Endothelial cell of umbilical vein (primary cell): Measurements from ENCODE around the gene TENT5C. TPM values are rescaled to one million over a fixed set of nuclear protein-coding genes. Genes with fewer than 3 reads are reported as not detected.

Experiments used
- BruUV-seq: library from RNA; stranded (reverse); fragments of 400-500 nt; replicated peaks from 2 replicates; lab custom pipeline; 2021; lab: Mats Ljungman, UMichigan
- CTCF ChIA-PET: fragments of 300-600, 350-600 bp; sonication (Branson Sonifier 250); formaldehyde crosslinking; loops from one replicate; lab custom pipeline; 2021; ENCODE audit warnings: antibody characterized with exemption, inconsistent platforms; lab: Charles Lee
- POLR2A ChIA-PET: fragments of 300-600, 350-600 bp; sonication (Branson Sonifier 250); formaldehyde crosslinking; loops from one replicate; lab custom pipeline; 2021; ENCODE audit warnings: antibody characterized with exemption, inconsistent platforms; lab: Charles Lee
- DNase-seq: peaks from one replicate; pipeline ENCODE4 v3.0.0-alpha.2; 2011; ENCODE audit warnings: low read depth, low spot score
- FAIRE-seq: peaks from 2 replicates; lab custom pipeline; 2011; peaks lifted over from hg19 to GRCh38; lab: Jason Lieb, UNC
- H2AFZ ChIP-seq: 2 replicates; pipeline ENCODE4 v1.6.0; 2012; ENCODE audit warnings: low read depth, low read length, control low read depth, inconsistent platforms
- H3K27ac ChIP-seq: 2 replicates; pipeline ENCODE4 v1.5.1; 2011; ENCODE audit warnings: low read depth, mild to moderate bottlenecking, control low read depth, low read length, moderate library complexity; ENCODE audit not compliant: insufficient read depth
- H3K27me3 ChIP-seq, 2 experiments: 2 replicates each; pipeline versions ENCODE4 v1.6.0 to v1.6.1; 2011; ENCODE audit warnings: low read length in 2 of 2, mixed read lengths in 1 of 2; ENCODE audit not compliant: control insufficient read depth in 2 of 2, insufficient read depth in 2 of 2
- H3K36me3 ChIP-seq, 2 experiments: 2 replicates in 1 of 2; 3 replicates in 1 of 2; pipeline ENCODE4 v1.5.1; 2011; ENCODE audit warnings: low read length in 2 of 2, mild to moderate bottlenecking in 1 of 2, moderate library complexity in 1 of 2; ENCODE audit not compliant: control insufficient read depth in 2 of 2, insufficient read depth in 2 of 2; ENCODE audit errors: extremely low read depth in 1 of 2
- H3K4me1 ChIP-seq: 3 replicates; pipeline ENCODE4 v1.5.1; 2011; ENCODE audit warnings: mild to moderate bottlenecking, low read length; ENCODE audit not compliant: control insufficient read depth, insufficient read depth; ENCODE audit errors: extremely low read depth
- H3K4me2 ChIP-seq: 2 replicates; pipeline ENCODE4 v1.6.1; 2011; ENCODE audit warnings: low read length, control low read depth, mixed read lengths; ENCODE audit not compliant: insufficient read depth
- H3K4me3 ChIP-seq, 3 experiments: fragments of 200-600 bp in 1 of 3; sonication (generic), shearing (Covaris generic) in 1 of 3; replicated peaks in 1 of 3; 2 replicates each; pipeline ENCODE4 v1.5.1; 2011 to 2016; ENCODE audit warnings: control low read depth in 3 of 3, low read length in 3 of 3, mild to moderate bottlenecking in 2 of 3, inconsistent platforms in 1 of 3, low read depth in 1 of 3, moderate library complexity in 1 of 3; ENCODE audit not compliant: insufficient read depth in 1 of 3
- H3K79me2 ChIP-seq: 2 replicates; pipeline ENCODE4 v1.6.0; 2012; ENCODE audit warnings: low read length, inconsistent platforms; ENCODE audit not compliant: control insufficient read depth, insufficient read depth
- H3K9ac ChIP-seq: replicated peaks from 2 replicates; pipeline ENCODE3; 2011; ENCODE audit warnings: low read length, control low read depth; ENCODE audit not compliant: insufficient read depth; ENCODE audit errors: extremely low read depth
- H3K9me1 ChIP-seq: replicated peaks from 3 replicates; pipeline ENCODE4 v1.6.0; 2011; ENCODE audit warnings: mild to moderate bottlenecking, low read length; ENCODE audit not compliant: control insufficient read depth, insufficient read depth; ENCODE audit errors: extremely low read depth
- H3K9me3 ChIP-seq: replicated peaks from 2 replicates; pipeline ENCODE4 v1.5.1; 2012; ENCODE audit warnings: low read length, inconsistent platforms; ENCODE audit not compliant: control insufficient read depth, insufficient read depth
- H4K20me1 ChIP-seq: replicated peaks from 2 replicates; pipeline ENCODE3; 2011; ENCODE audit warnings: mild to moderate bottlenecking, low read length; ENCODE audit not compliant: control insufficient read depth, insufficient read depth; ENCODE audit errors: extremely low read depth
- EZH2 ChIP-seq: IDR thresholded peaks from 2 replicates; pipeline ENCODE4 v1.6.1; 2012; ENCODE audit warnings: borderline replicate concordance, low read depth, mild to moderate bottlenecking, moderate library complexity, low read length, inconsistent platforms; ENCODE audit not compliant: severe bottlenecking
- FOS ChIP-seq: IDR thresholded peaks from 2 replicates; pipeline ENCODE4 v1.6.1; 2011; ENCODE audit warnings: mild to moderate bottlenecking, low read length, moderate library complexity, borderline replicate concordance; ENCODE audit not compliant: insufficient read depth
- GATA2 ChIP-seq: IDR thresholded peaks from 2 replicates; pipeline ENCODE4 v1.7.0; 2011; ENCODE audit warnings: low read depth, mild to moderate bottlenecking, moderate library complexity, mixed read lengths, low read length; ENCODE audit not compliant: insufficient read length, insufficient read depth
- JUN ChIP-seq: IDR thresholded peaks from 2 replicates; pipeline ENCODE4 v1.6.1; 2011; ENCODE audit warnings: borderline replicate concordance, low read depth; ENCODE audit not compliant: insufficient read length, insufficient read depth
- MYC ChIP-seq: IDR thresholded peaks from one replicate; pipeline ENCODE4 v1.6.1; 2011; ENCODE audit warnings: mild to moderate bottlenecking, low read depth, low read length
- POLR2A ChIP-seq: IDR thresholded peaks from 2 replicates; pipeline ENCODE4 v1.6.1; 2012; ENCODE audit warnings: low read depth, mild to moderate bottlenecking, control low read depth, low read length
- POLR2AphosphoS5 ChIP-seq: IDR thresholded peaks from 2 replicates; pipeline ENCODE4 v1.6.1; 2012; ENCODE audit warnings: low read depth, mild to moderate bottlenecking, control low read depth, low read length, moderate library complexity; ENCODE audit not compliant: insufficient read depth
- dilution Hi-C: fragments of 300-500 bp; cut with MboI; formaldehyde crosslinking; loops from one replicate; pipeline ENCODE4 v1.15.0; 2019; ENCODE audit warnings: low sequenced_read_pairs; ENCODE audit not compliant: extremely low pct_ligation_motif_present
- intact Hi-C: fragments of 100-400 bp; cut with micrococcal nuclease; formaldehyde crosslinking; loops from one replicate; pipeline ENCODE4 v1.10.0; 2022
- polyA plus RNA-seq, 4 experiments: library from polyadenylated mRNA; depleted of rRNA in 3 of 4; stranded (reverse) in 3 of 4; unstranded in 1 of 4; fragments of >200 nt; gene quantifications; 2 replicates each; pipeline versions ENCODE4 v1.2.1 to v1.2.3, GENCODE V29; 2011 to 2012; ENCODE audit warnings: missing spikeins in 1 of 4
- total RNA-seq: library from RNA; stranded (reverse); gene quantifications from 2 replicates; pipeline ENCODE4 v1.2.3, GENCODE V29; 2021
- TF ChIP-seq, protein P1 (sequence below), 2 donors: IDR thresholded peaks; 1 replicate in 1 of 2; 2 replicates in 1 of 2; pipeline ENCODE4 v1.5.1; 2011; ENCODE audit warnings: low read length in 2 of 2, mild to moderate bottlenecking in 2 of 2, moderate library complexity in 2 of 2, control low read depth in 1 of 2, inconsistent platforms in 1 of 2, low read depth in 1 of 2; ENCODE audit not compliant: insufficient read depth in 1 of 2; ENCODE audit errors: extremely low read depth in 1 of 2
- TF ChIP-seq, protein P2 (sequence below): IDR thresholded peaks from 2 replicates; pipeline ENCODE4 v1.6.1; 2011; ENCODE audit not compliant: insufficient read depth, insufficient read length

The TENT5C gene
- total and polyA plus RNA-seq, 2 donors (not counting 3 experiments of a cell fraction or from before 2014, with no cell fraction given): 0.06 to 0.22 TPM

DNA sequence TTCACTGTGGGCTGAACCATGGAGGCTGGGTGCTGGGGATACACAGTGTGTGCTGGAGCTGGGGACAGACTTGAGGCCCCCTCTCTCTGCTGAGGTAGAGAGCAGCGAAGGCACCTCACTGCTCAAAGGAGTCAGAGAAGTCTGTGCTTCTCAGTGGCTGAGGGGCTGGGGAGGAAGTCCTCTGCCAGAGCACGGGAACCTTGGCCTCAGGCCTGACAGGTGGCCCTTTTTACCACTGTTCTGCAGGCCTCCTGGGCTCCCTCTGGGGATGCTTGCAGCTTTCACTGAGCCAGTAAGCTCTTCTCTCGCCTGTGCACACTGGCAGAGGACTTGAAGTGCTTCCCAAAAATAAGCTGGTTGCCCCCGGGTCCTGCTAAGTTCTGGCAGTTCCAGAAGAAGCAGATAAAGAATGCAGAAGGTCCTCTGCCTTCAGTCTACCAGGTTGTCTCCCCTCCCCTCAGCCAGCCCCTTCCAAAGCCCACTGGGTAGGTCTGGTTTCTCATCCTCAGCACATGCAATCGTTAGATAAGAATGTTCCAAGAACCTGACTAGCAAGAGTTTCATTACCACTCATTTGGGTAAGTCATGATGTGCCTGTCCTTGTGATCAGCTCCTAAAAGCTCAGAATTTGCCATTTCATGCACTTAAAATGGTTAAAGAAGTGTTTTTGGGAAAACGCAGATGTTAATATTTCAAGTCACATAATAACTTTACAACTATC, 53.9 kb downstream of the TENT5C start:
- H3K4me1 ChIP-seq: peaks cover 2% of the 10 kb centered on the region
- no peak overlapping the region for H3K27ac ChIP-seq
- no peaks in the 10 kb centered on the region for H3K36me3 ChIP-seq
- H4K20me1 ChIP-seq: no peaks in the 10 kb centered on the region
- no TSS peak for BruUV-seq
- no peaks in the 10 kb centered on the region for H3K9me3 ChIP-seq
- FAIRE-seq (no peak), DNase-seq (no peak)
- H3K4me2 ChIP-seq: no peak overlapping the region
- H2AFZ ChIP-seq: no peak overlapping the region
- TF ChIP-seq JUN: no peak
- TF ChIP-seq POLR2AphosphoS5: no peak
- TF ChIP-seq, protein P1, sequence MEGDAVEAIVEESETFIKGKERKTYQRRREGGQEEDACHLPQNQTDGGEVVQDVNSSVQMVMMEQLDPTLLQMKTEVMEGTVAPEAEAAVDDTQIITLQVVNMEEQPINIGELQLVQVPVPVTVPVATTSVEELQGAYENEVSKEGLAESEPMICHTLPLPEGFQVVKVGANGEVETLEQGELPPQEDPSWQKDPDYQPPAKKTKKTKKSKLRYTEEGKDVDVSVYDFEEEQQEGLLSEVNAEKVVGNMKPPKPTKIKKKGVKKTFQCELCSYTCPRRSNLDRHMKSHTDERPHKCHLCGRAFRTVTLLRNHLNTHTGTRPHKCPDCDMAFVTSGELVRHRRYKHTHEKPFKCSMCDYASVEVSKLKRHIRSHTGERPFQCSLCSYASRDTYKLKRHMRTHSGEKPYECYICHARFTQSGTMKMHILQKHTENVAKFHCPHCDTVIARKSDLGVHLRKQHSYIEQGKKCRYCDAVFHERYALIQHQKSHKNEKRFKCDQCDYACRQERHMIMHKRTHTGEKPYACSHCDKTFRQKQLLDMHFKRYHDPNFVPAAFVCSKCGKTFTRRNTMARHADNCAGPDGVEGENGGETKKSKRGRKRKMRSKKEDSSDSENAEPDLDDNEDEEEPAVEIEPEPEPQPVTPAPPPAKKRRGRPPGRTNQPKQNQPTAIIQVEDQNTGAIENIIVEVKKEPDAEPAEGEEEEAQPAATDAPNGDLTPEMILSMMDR (IDR thresholded peaks at IDR 0.05; ENCODE audit: extremely low read depth in 1 of 2, insufficient read depth in 1 of 2, low read depth in 1 of 2, low read length in 2 of 2): no peak
- no peak for TF ChIP-seq MYC
- TF ChIP-seq EZH2: no peak
- TF ChIP-seq, protein P2, sequence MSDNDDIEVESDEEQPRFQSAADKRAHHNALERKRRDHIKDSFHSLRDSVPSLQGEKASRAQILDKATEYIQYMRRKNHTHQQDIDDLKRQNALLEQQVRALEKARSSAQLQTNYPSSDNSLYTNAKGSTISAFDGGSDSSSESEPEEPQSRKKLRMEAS: no peak
- no peak for TF ChIP-seq POLR2A
- no peak for TF ChIP-seq GATA2
- TF ChIP-seq FOS: no peak
- no peaks in the 10 kb centered on the region for H3K9me1 ChIP-seq
- no peak overlapping the region for H3K9ac ChIP-seq
- CTCF ChIA-PET: interaction anchor here (0.9 to 1.6 kb wide), 4 partner anchors 11 to 125 kb away, joined by 3 to 6 read pairs (median 3); no protein-coding TSS in a partner anchor
- no peaks in the 10 kb centered on the region for H3K79me2 ChIP-seq
- intact Hi-C loops (no loop called here), dilution Hi-C loops (no loop called here)
- no peak overlapping the region for H3K4me3 ChIP-seq
- H3K27me3 ChIP-seq: peaks cover 0 to 3% of the 10 kb centered on the region in 2 experiments
- POLR2A ChIA-PET: interaction anchor here (0.8 kb wide), 1 partner anchor 30 kb away, joined by 3 read pairs; no protein-coding TSS in a partner anchor
